Measurements from ENCODE around the gene NPAS3.

The NPAS3 gene

GRCh38 chr14:33670235-33670634, 731.6 kb downstream of the NPAS3 start:
- TF ChIP-seq, protein P1, sequence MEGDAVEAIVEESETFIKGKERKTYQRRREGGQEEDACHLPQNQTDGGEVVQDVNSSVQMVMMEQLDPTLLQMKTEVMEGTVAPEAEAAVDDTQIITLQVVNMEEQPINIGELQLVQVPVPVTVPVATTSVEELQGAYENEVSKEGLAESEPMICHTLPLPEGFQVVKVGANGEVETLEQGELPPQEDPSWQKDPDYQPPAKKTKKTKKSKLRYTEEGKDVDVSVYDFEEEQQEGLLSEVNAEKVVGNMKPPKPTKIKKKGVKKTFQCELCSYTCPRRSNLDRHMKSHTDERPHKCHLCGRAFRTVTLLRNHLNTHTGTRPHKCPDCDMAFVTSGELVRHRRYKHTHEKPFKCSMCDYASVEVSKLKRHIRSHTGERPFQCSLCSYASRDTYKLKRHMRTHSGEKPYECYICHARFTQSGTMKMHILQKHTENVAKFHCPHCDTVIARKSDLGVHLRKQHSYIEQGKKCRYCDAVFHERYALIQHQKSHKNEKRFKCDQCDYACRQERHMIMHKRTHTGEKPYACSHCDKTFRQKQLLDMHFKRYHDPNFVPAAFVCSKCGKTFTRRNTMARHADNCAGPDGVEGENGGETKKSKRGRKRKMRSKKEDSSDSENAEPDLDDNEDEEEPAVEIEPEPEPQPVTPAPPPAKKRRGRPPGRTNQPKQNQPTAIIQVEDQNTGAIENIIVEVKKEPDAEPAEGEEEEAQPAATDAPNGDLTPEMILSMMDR (conservative IDR thresholded peaks at IDR 0.05; ENCODE audit: low read depth, low read length): no peak
- Histone ChIP-seq H3K4me2 (no peak overlapping the region), H3K4me3 (IDR thresholded peaks at IDR 0.05; ENCODE audit: insufficient read depth, low read depth, low read length) (no peak overlapping the region), H3K9ac (no peak overlapping the region), H2AFZ (ENCODE audit: low read depth) (no peak overlapping the region), H3K27ac (no peak overlapping the region), H3K4me1 (ENCODE audit: low read depth, poor library complexity, severe bottlenecking) (no peaks in the 10 kb centered on the region), H3K36me3 (ENCODE audit: insufficient read depth) (no peaks in the 10 kb centered on the region), H4K20me1 (ENCODE audit: insufficient read depth) (no peaks in the 10 kb centered on the region), H3K27me3 (ENCODE audit: insufficient read depth, low read depth) (no peaks in the 10 kb centered on the region), H3K79me2 (ENCODE audit: insufficient read depth, low read depth) (no peaks in the 10 kb centered on the region)

DNA sequence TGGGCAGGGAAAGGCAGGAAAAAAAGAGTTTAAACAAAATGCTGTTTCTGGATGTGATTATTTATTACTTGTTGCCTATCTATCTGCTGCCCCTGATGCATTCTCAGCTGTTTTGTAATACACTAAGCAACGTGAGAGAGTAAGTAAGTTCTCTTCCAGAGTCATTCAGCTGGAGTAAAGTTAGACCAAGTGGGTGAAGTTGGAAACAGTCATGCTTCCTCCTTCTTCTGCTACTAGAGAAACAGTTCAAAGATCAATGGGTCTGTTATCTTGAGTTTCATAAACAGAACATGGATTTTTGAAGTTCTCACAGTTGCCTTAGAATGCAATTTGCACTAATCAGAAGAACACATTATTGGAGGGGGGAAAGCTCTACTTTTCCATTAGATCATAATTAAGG, 732.9 kb downstream of the NPAS3 start:
- peaks cover 10% of the 10 kb centered on the region for H3K4me1 ChIP-seq (ENCODE audit: low read depth, poor library complexity, severe bottlenecking)
- no peak overlapping the region for H2AFZ ChIP-seq (ENCODE audit: low read depth)
- H3K27me3 ChIP-seq (ENCODE audit: insufficient read depth, low read depth): no peaks in the 10 kb centered on the region
- TF ChIP-seq, protein P1 (conservative IDR thresholded peaks at IDR 0.05; ENCODE audit: low read depth, low read length): no peak
- no peak overlapping the region for H3K4me2 ChIP-seq
- no peak overlapping the region for H3K4me3 ChIP-seq (IDR thresholded peaks at IDR 0.05; ENCODE audit: insufficient read depth, low read depth, low read length)
- H3K9ac ChIP-seq: no peak overlapping the region
- no peaks in the 10 kb centered on the region for H3K36me3 ChIP-seq (ENCODE audit: insufficient read depth)
- H4K20me1 ChIP-seq (ENCODE audit: insufficient read depth): no peaks in the 10 kb centered on the region
- no peaks in the 10 kb centered on the region for H3K79me2 ChIP-seq (ENCODE audit: insufficient read depth, low read depth)
- no peak overlapping the region for H3K27ac ChIP-seq

GRCh38 chr14:33674927-33675326, 736.2 kb downstream of the NPAS3 start:
- H3K9ac ChIP-seq: no peak overlapping the region
- no peak overlapping the region for H2AFZ ChIP-seq (ENCODE audit: low read depth)
- H3K4me1 ChIP-seq (ENCODE audit: low read depth, poor library complexity, severe bottlenecking): peaks cover 12% of the 10 kb centered on the region
- H3K4me3 ChIP-seq (IDR thresholded peaks at IDR 0.05; ENCODE audit: insufficient read depth, low read depth, low read length): no peak overlapping the region
- no peaks in the 10 kb centered on the region for H4K20me1 ChIP-seq (ENCODE audit: insufficient read depth)
- no peak overlapping the region for H3K4me2 ChIP-seq
- no peaks in the 10 kb centered on the region for H3K36me3 ChIP-seq (ENCODE audit: insufficient read depth)
- TF ChIP-seq, protein P1 (conservative IDR thresholded peaks at IDR 0.05; ENCODE audit: low read depth, low read length): no peak
- no peaks in the 10 kb centered on the region for H3K27me3 ChIP-seq (ENCODE audit: insufficient read depth, low read depth)
- H3K27ac ChIP-seq: no peak overlapping the region
- H3K79me2 ChIP-seq (ENCODE audit: insufficient read depth, low read depth): no peaks in the 10 kb centered on the region

DNA sequence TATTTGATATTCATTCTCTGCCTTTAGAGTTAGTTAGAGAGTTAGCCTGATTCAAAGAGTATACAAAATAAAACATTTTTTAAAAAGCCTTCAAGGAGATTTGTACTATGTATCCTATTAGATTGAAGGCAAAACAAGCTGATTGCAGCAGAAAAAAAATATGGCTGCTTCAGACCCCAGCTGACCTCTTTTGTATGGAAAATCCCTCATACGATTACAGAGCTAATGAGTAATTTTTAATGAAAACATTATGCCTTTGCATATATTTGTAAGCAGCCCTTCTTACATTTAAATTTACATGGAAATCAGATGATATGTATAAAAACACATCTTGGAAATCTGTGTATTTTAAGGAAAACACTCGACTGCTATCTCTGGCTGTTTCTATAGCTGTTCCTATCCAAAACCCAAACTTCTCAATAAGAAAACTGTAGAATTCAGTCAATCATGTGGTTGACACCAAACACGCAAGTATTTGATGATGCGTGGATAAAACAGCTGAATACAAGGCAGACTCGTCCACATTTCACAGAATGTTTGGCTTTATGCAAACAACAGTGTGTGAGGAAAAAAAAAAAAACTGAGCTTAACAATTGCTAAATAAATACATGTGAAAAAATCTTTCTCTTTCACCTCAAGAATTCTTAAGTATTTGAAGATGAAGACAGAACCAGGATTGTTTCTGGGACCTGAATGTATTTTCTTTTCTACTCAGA, 736.9 kb downstream of the NPAS3 start:
- no peak overlapping the region for H3K9ac ChIP-seq
- H3K79me2 ChIP-seq (ENCODE audit: insufficient read depth, low read depth): no peaks in the 10 kb centered on the region
- H3K4me3 ChIP-seq (IDR thresholded peaks at IDR 0.05; ENCODE audit: insufficient read depth, low read depth, low read length): no peak overlapping the region
- no peaks in the 10 kb centered on the region for H3K27me3 ChIP-seq (ENCODE audit: insufficient read depth, low read depth)
- peaks cover 12% of the 10 kb centered on the region for H3K4me1 ChIP-seq (ENCODE audit: low read depth, poor library complexity, severe bottlenecking)
- no peaks in the 10 kb centered on the region for H4K20me1 ChIP-seq (ENCODE audit: insufficient read depth)
- no peaks in the 10 kb centered on the region for H3K36me3 ChIP-seq (ENCODE audit: insufficient read depth)
- TF ChIP-seq, protein P1 (conservative IDR thresholded peaks at IDR 0.05; ENCODE audit: low read depth, low read length): no peak
- peak overlapping the region; percentile 89 for H2AFZ ChIP-seq (ENCODE audit: low read depth)
- H3K27ac ChIP-seq: no peak overlapping the region
- peak overlapping the region; percentile 70 for H3K4me2 ChIP-seq
